H1 (cell line): Measurements from ENCODE around the gene POP5. TPM values are rescaled to one million over a fixed set of nuclear protein-coding genes. Genes with fewer than 3 reads are reported as not detected.

Experiments
- CTCF ChIA-PET: fragments of 300-600 bp; sonication (Branson Sonifier 250); formaldehyde crosslinking; loops from one replicate; lab custom pipeline; 2021; ENCODE audit not compliant: partially characterized antibody; lab: Charles Lee
- POLR2A ChIA-PET: fragments of 300-600 bp; sonication (Branson Sonifier 250); formaldehyde crosslinking; loops from one replicate; lab custom pipeline; 2021; ENCODE audit warnings: inconsistent platforms; ENCODE audit not compliant: partially characterized antibody; lab: Charles Lee
- DNase-seq, 2 experiments: peaks; one replicate each; pipeline versions ENCODE4 v3.0.0 to v3.0.0-alpha.2; 2010 to 2022; ENCODE audit warnings: low spot score in 2 of 2, low read depth in 1 of 2, mixed read lengths in 1 of 2
- FAIRE-seq: peaks from 2 replicates; lab custom pipeline; 2011; peaks lifted over from hg19 to GRCh38; lab: Jason Lieb, UNC
- H2AFZ ChIP-seq: 2 replicates; pipeline ENCODE4 v1.8.1; 2012; ENCODE audit warnings: low read length, inconsistent platforms
- H2AK5ac ChIP-seq: 2 replicates; pipeline ENCODE4 v1.6.1; 2013; ENCODE audit warnings: low read depth, low read length
- H2BK120ac ChIP-seq: replicated peaks from 2 replicates; pipeline ENCODE3; 2013; ENCODE audit warnings: low read depth, low read length, inconsistent platforms
- H2BK12ac ChIP-seq: 2 replicates; pipeline ENCODE4 v1.6.1; 2013; ENCODE audit warnings: low read depth, low read length
- H2BK15ac ChIP-seq: 2 replicates; pipeline ENCODE4 v1.6.1; 2013; ENCODE audit warnings: low read length
- H2BK20ac ChIP-seq: 2 replicates; pipeline ENCODE4 v1.6.1; 2013; ENCODE audit warnings: low read length
- H2BK5ac ChIP-seq: 2 replicates; pipeline ENCODE4 v1.6.1; 2013; ENCODE audit warnings: low read depth, low read length
- H3K14ac ChIP-seq: 2 replicates; pipeline ENCODE4 v1.6.1; 2013; ENCODE audit warnings: inconsistent platforms; ENCODE audit not compliant: insufficient read length
- H3K18ac ChIP-seq: 2 replicates; pipeline ENCODE4 v1.6.1; 2013; ENCODE audit warnings: low read length; ENCODE audit errors: extremely low read depth
- H3K23ac ChIP-seq: 2 replicates; pipeline ENCODE4 v1.6.1; 2013; ENCODE audit warnings: inconsistent platforms; ENCODE audit not compliant: insufficient read length
- H3K23me2 ChIP-seq: 2 replicates; pipeline ENCODE4 v1.6.1; 2013; ENCODE audit warnings: low read depth, low read length
- H3K27ac ChIP-seq: 2 replicates; pipeline ENCODE4 v1.6.1; 2011; ENCODE audit warnings: low read depth, low read length, inconsistent platforms
- H3K27me3 ChIP-seq, 4 experiments: replicated peaks in 1 of 4; 1 replicate in 1 of 4; 2 replicates in 3 of 4; pipeline versions ENCODE4 v1.6.1 to v1.8.1; 2011 to 2013; ENCODE audit warnings: low read length in 3 of 4, mild to moderate bottlenecking in 3 of 4, inconsistent platforms in 2 of 4, mixed read lengths in 2 of 4, moderate library complexity in 1 of 4; ENCODE audit not compliant: control insufficient read depth in 3 of 4, insufficient read depth in 3 of 4; ENCODE audit errors: extremely low read depth in 1 of 4
- H3K36me3 ChIP-seq, 4 experiments: 2 replicates each; pipeline versions ENCODE4 v1.6.1 to v1.8.1; 2011 to 2013; ENCODE audit warnings: mild to moderate bottlenecking in 4 of 4, low read length in 3 of 4, moderate library complexity in 2 of 4, control low read depth in 1 of 4, inconsistent platforms in 1 of 4; ENCODE audit not compliant: insufficient read depth in 4 of 4, control insufficient read depth in 2 of 4
- H3K4ac ChIP-seq: replicated peaks from 2 replicates; pipeline ENCODE3; 2013; ENCODE audit warnings: low read length, low read depth, mixed read lengths, inconsistent platforms; ENCODE audit not compliant: insufficient read length
- H3K4me1 ChIP-seq, 4 experiments: replicated peaks in 1 of 4; 1 replicate in 1 of 4; 2 replicates in 3 of 4; pipeline versions ENCODE4 v1.6.1 to v1.8.1; 2011 to 2013; ENCODE audit warnings: low read length in 3 of 4, inconsistent platforms in 2 of 4, mixed read lengths in 1 of 4; ENCODE audit not compliant: insufficient read depth in 4 of 4, control insufficient read depth in 3 of 4
- H3K4me2 ChIP-seq, 2 experiments: 2 replicates each; pipeline versions ENCODE4 v1.6.1 to v1.8.1; 2011 to 2013; ENCODE audit warnings: low read depth in 2 of 2, low read length in 2 of 2, control low read depth in 1 of 2, inconsistent platforms in 1 of 2, mild to moderate bottlenecking in 1 of 2; ENCODE audit not compliant: insufficient read depth in 1 of 2
- H3K4me3 ChIP-seq, 4 experiments: fragments of 200-600, 300-600 bp in 1 of 4; sonication (generic), shearing (Covaris generic), sonication (Bioruptor Twin) in 1 of 4; 2 replicates each; pipeline versions ENCODE4 v1.5.1 to v1.8.1; 2011 to 2016; ENCODE audit warnings: low read length in 4 of 4, low read depth in 3 of 4, control low read depth in 2 of 4, inconsistent platforms in 2 of 4, mild to moderate bottlenecking in 2 of 4, mixed read lengths in 1 of 4, moderate library complexity in 1 of 4; ENCODE audit not compliant: insufficient read depth in 2 of 4; ENCODE audit errors: extremely low read depth in 1 of 4
- H3K56ac ChIP-seq: replicated peaks from 2 replicates; pipeline ENCODE3; 2013; ENCODE audit warnings: low read depth, mild to moderate bottlenecking, mixed read lengths, low read length, inconsistent platforms; ENCODE audit not compliant: insufficient read length
- H3K79me1 ChIP-seq: 2 replicates; pipeline ENCODE4 v1.6.1; 2013; ENCODE audit warnings: low read depth, low read length, control low read depth
- H3K79me2 ChIP-seq, 2 experiments: 2 replicates each; pipeline versions ENCODE4 v1.6.1 to v1.8.1; 2012 to 2013; ENCODE audit warnings: low read length in 2 of 2, mild to moderate bottlenecking in 2 of 2, inconsistent platforms in 1 of 2; ENCODE audit not compliant: insufficient read depth in 2 of 2, control insufficient read depth in 1 of 2
- H3K9ac ChIP-seq, 4 experiments: replicated peaks in 1 of 4; 1 replicate in 1 of 4; 2 replicates in 3 of 4; pipeline versions ENCODE4 v1.6.1 to v1.8.1; 2011 to 2013; ENCODE audit warnings: low read depth in 3 of 4, low read length in 3 of 4, control low read depth in 2 of 4, mild to moderate bottlenecking in 2 of 4, moderate library complexity in 2 of 4, inconsistent platforms in 1 of 4; ENCODE audit errors: extremely low read depth in 1 of 4
- H3K9me3 ChIP-seq, 2 experiments: 2 replicates each; pipeline versions ENCODE4 v1.6.1 to v1.8.1; 2012 to 2013; ENCODE audit warnings: mild to moderate bottlenecking in 2 of 2, moderate library complexity in 2 of 2, control low read depth in 1 of 2, inconsistent platforms in 1 of 2, low read depth in 1 of 2, low read length in 1 of 2, mixed read lengths in 1 of 2; ENCODE audit not compliant: insufficient read depth in 2 of 2
- H4K20me1 ChIP-seq, 2 experiments: replicated peaks in 1 of 2; 2 replicates each; pipeline versions ENCODE3 to v1.8.1; 2011 to 2013; ENCODE audit warnings: inconsistent platforms in 2 of 2, low read length in 2 of 2, mild to moderate bottlenecking in 1 of 2; ENCODE audit not compliant: insufficient read depth in 2 of 2, control insufficient read depth in 1 of 2
- H4K5ac ChIP-seq: 2 replicates; pipeline ENCODE4 v1.6.1; 2013; ENCODE audit warnings: low read length, low read depth, mixed read lengths, inconsistent platforms; ENCODE audit not compliant: insufficient read length
- H4K8ac ChIP-seq: 2 replicates; pipeline ENCODE4 v1.8.0; 2013; ENCODE audit warnings: mild to moderate bottlenecking, moderate library complexity, low read length, inconsistent platforms; ENCODE audit not compliant: insufficient read depth; ENCODE audit errors: extremely low read depth
- H4K91ac ChIP-seq: replicated peaks from 2 replicates; pipeline ENCODE3; 2013; ENCODE audit warnings: low read length, mixed read lengths, inconsistent platforms; ENCODE audit not compliant: insufficient read length
- ASH2L ChIP-seq: fragments of 200-600, 300-600 bp; sonication (generic); IDR thresholded peaks from one replicate; pipeline ENCODE4 v1.7.1; 2017; ENCODE audit warnings: low read length
- CEBPB ChIP-seq: IDR thresholded peaks from 2 replicates; pipeline ENCODE4 v1.6.1; 2012; ENCODE audit warnings: low read depth, low read length
- CREB1 ChIP-seq: IDR thresholded peaks from 2 replicates; pipeline ENCODE4 v1.6.1; 2012; ENCODE audit warnings: inconsistent platforms
- CTBP2 ChIP-seq: IDR thresholded peaks from 2 replicates; pipeline ENCODE4 v1.7.0; 2011; ENCODE audit warnings: borderline replicate concordance, mild to moderate bottlenecking, moderate library complexity, mixed read lengths, low read length; ENCODE audit not compliant: insufficient read depth, insufficient read length
- FOSL1 ChIP-seq: IDR thresholded peaks from 2 replicates; pipeline ENCODE4 v1.6.1; 2011; ENCODE audit warnings: mild to moderate bottlenecking, low read depth, low read length, moderate library complexity; ENCODE audit not compliant: insufficient read depth
- NRF1 ChIP-seq: IDR thresholded peaks from 2 replicates; pipeline ENCODE4 v1.6.1; 2011; ENCODE audit warnings: mild to moderate bottlenecking, low read depth, low read length, improper control_type of control experiment
- PHF8 ChIP-seq: fragments of 200-600 bp; sonication (generic); conservative IDR thresholded peaks from 2 replicates; pipeline ENCODE4 v1.7.1; 2012; ENCODE audit warnings: low read depth, mild to moderate bottlenecking, inconsistent platforms, low read length, moderate library complexity
- RXRA ChIP-seq: IDR thresholded peaks from 2 replicates; pipeline ENCODE4 v1.6.1; 2011; ENCODE audit warnings: low read depth, mild to moderate bottlenecking, low read length, moderate library complexity; ENCODE audit not compliant: insufficient read depth
- SAP30 ChIP-seq: fragments of 300-600 bp; sonication (generic); IDR thresholded peaks from 2 replicates; pipeline ENCODE4 v1.7.1; 2012; ENCODE audit warnings: low read length, moderate library complexity, mild to moderate bottlenecking, inconsistent platforms; ENCODE audit not compliant: insufficient read depth, insufficient replicate concordance
- SP2 ChIP-seq: IDR thresholded peaks from 2 replicates; pipeline ENCODE4 v1.6.1; 2012; ENCODE audit warnings: mild to moderate bottlenecking, low read length, inconsistent platforms
- TCF12 ChIP-seq: IDR thresholded peaks from 2 replicates; pipeline ENCODE4 v1.6.1; 2011; ENCODE audit warnings: low read depth, mild to moderate bottlenecking, low read length
- WGBS, 2 experiments: shearing (Covaris generic) in 1 of 2; methylation state at CpG; one replicate each; pipeline versions ENCODE4 v1.1.6 to v1.1.7; 2013 to 2015; ENCODE audit warnings: low lambda C conversion rate in 2 of 2, mixed read lengths in 2 of 2, inconsistent platforms in 1 of 2, low coverage in 1 of 2, missing lambda C conversion rate in 1 of 2; ENCODE audit not compliant: insufficient replicate concordance in 2 of 2, insufficient coverage in 1 of 2, insufficient read length in 1 of 2; ENCODE audit errors: extremely low coverage in 1 of 2, missing lambda C conversion rate in 1 of 2; 5-methylcytosine and 5-hydroxymethylcytosine counted together
- polyA plus RNA-seq, 7 experiments: library from polyadenylated mRNA; depleted of rRNA in 3 of 7; stranded (reverse) in 5 of 7; unstranded in 2 of 7; fragments of >200 nt in 5 of 7; fragments of 200-250 nt in 2 of 7; gene quantifications; 1 replicate in 5 of 7; 2 replicates in 1 of 7; 4 replicates in 1 of 7; pipeline versions ENCODE4 v1.2.1 to v1.2.3, GENCODE V29; 2011 to 2013; ENCODE audit warnings: missing spikeins in 2 of 7, mixed read lengths in 2 of 7
- total RNA-seq: library from RNA; stranded (reverse); fragmentation: NEBNext Ultra II Directional; extraction: Animal tissue kit (Norgen Biotek cat#: 25700); gene quantifications from 2 replicates; pipeline ENCODE4 v1.2.1, GENCODE V29; 2021

POP5 gene
- total and polyA plus RNA-seq, 2 of the 8 experiments (the other 6 are each of a cell fraction or from before 2014, with no cell fraction given) = 59.7 to 124 TPM

DNA sequence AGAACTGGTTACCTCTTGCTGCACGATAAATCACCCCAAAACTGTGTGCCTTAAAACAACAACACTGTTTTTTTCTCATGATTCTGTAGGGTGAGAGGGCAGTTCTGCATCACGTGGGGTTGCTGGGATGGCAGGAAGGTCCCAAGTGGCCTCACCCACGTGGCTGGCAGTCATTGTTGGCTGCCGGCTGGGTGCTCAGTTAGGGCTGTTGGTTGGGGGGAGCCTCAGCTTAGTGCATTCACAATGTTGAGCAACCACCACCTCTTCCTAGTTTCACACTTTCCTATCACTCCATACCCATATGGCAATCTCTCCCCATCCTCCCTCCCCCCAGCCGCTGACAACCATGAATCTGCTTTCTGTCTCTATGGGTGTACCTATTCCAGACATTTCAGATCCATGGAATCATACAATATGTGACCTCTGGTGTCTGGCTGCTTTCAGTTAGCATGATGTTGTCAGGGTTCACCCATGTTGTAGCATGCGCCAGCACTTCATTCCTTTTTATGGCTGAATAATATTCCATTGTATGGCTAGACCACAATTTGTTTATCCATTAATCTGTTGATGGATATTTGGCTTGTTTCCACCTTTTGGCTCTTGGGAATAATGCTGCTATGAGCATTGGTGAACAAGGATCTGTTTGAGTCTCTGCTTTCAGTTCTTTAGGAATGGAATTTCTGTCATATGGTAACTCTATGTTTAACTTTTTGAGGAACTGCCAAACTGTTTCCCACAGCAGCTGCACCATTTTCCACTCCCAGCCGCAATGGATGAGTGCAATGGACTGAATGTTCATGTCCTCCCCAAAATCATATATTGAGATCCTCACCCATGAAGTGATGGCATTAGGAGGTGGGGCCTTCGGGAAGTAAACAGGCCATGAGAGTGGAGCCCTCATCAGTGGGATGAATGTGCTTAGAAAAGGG, 11.2 kb upstream of the POP5 start:
- no peak for FAIRE-seq
- Histone ChIP-seq H2BK120ac (no peak overlapping the region), H3K4me2 (no peak overlapping the region), H3K56ac (no peak overlapping the region), H3K36me3 (no peaks in the 10 kb centered on the region), H4K91ac (no peak overlapping the region), H2BK15ac (0 out of 2 replicates have a peak overlapping the region, but pooled peaks have one; percentile 72), H3K23ac (no peak overlapping the region), H3K14ac (no peak overlapping the region), H3K9me3 (no peaks in the 10 kb centered on the region), H3K27ac (no peak overlapping the region), H3K79me1 (no peaks in the 10 kb centered on the region), H4K5ac (no peak overlapping the region), H3K18ac (no peak overlapping the region), H2AK5ac (no peak overlapping the region), H3K9ac (no peak overlapping the region), H4K8ac (no peak overlapping the region), H2AFZ (peak overlapping the region; percentile 86; the same call in 1 of the 2 replicates), H3K79me2 (no peaks in the 10 kb centered on the region), H2BK20ac (0 out of 2 replicates have a peak overlapping the region, but pooled peaks have one; percentile 72), H2BK12ac (no peak overlapping the region), H3K23me2 (no peaks in the 10 kb centered on the region; the same call in 1 of the 2 replicates), H2BK5ac (peak overlapping the region; percentile 16; the same call in 1 of the 2 replicates), H3K27me3 (no peaks in the 10 kb centered on the region), H3K4me3 (no peak overlapping the region), H4K20me1 (no peaks in the 10 kb centered on the region), H3K4me1 (peaks cover 0 to 5% (median 0%) of the 10 kb centered on the region in 4 experiments; a peak in 1 of 7 replicates), H3K4ac (no peak overlapping the region)
- CTCF ChIA-PET = interaction anchor here (0.9 to 1.6 kb wide), 6 partner anchors 10 to 357 kb away, joined by 3 to 10 read pairs (median 3); no protein-coding TSS in a partner anchor
- WGBS, 2 experiments = 86% methylated on average over 8 of the region's 8 CpGs; no CpG with 5 or more reads in 1 of the 2 experiments
- POLR2A ChIA-PET = interaction anchor here (0.7 to 1.5 kb wide), 2 partner anchors 11 to 94 kb away, joined by 3 to 9 read pairs; partner anchors contain the start of genes MLEC and POP5
- no peak for DNase-seq
- TF ChIP-seq SP2 (no peak), ASH2L (no peak), SAP30 (no peak), FOSL1 (no peak), TCF12 (no peak), RXRA (no peak), CREB1 (no peak), CEBPB (no peak), CTBP2 (no peak), NRF1 (no peak), PHF8 (no peak)
